Adipocyte (in vitro differentiated cells): ENCODE results near the gene PANK1.

ENCODE experiments used
- DNase-seq: peaks from one replicate; pipeline ENCODE4 v3.0.0-alpha.2; 2015; ENCODE audit warnings: low read depth
- H3K27me3 ChIP-seq: replicated peaks from 2 replicates; pipeline ENCODE4 v1.7.0; 2013; ENCODE audit warnings: mild to moderate bottlenecking, low read length, moderate library complexity; ENCODE audit not compliant: control insufficient read depth, insufficient read depth
- H3K36me3 ChIP-seq: 2 replicates; pipeline ENCODE4 v1.7.0; 2013; ENCODE audit warnings: low read length, mild to moderate bottlenecking, moderate library complexity; ENCODE audit not compliant: control insufficient read depth, insufficient read depth, severe bottlenecking
- H3K4me1 ChIP-seq: 2 replicates; pipeline ENCODE4 v1.7.0; 2013; ENCODE audit warnings: mild to moderate bottlenecking, low read length, moderate library complexity; ENCODE audit not compliant: control insufficient read depth, insufficient read depth
- H3K4me3 ChIP-seq: 2 replicates; pipeline ENCODE4 v1.7.0; 2013; ENCODE audit warnings: mild to moderate bottlenecking, low read length, moderate library complexity
- H3K9ac ChIP-seq: 2 replicates; pipeline ENCODE4 v1.7.0; 2013; ENCODE audit warnings: mild to moderate bottlenecking, low read length, moderate library complexity
- H3K9me3 ChIP-seq: 2 replicates; pipeline ENCODE4 v1.7.0; 2013; ENCODE audit warnings: mild to moderate bottlenecking, low read length, moderate library complexity; ENCODE audit not compliant: control insufficient read depth

Gene PANK1

GRCh38 chr10:89591111-89591795, 53.8 kb downstream of the PANK1 start:
- Histone ChIP-seq H3K4me1 (peaks cover 32% of the 10 kb centered on the region), H3K27me3 (no peaks in the 10 kb centered on the region), H3K9ac (peak overlapping the region; percentile 62), H3K36me3 (peaks cover 7% of the 10 kb centered on the region), H3K4me3 (peak overlapping the region; percentile 34), H3K9me3 (no peaks in the 10 kb centered on the region)
- peak; percentile 39 for DNase-seq

GRCh38 chr10:89590326-89590725, 54.7 kb downstream of the PANK1 start:
- Histone ChIP-seq H3K4me1 (peaks cover 32% of the 10 kb centered on the region), H3K36me3 (peaks cover 10% of the 10 kb centered on the region), H3K4me3 (no peak overlapping the region), H3K27me3 (no peaks in the 10 kb centered on the region), H3K9me3 (no peaks in the 10 kb centered on the region), H3K9ac (no peak overlapping the region)
- DNase-seq = no peak

- Histone ChIP-seq H3K9me3 (no peaks in the 10 kb centered on the region), H3K4me3 (no peak overlapping the region), H3K27me3 (no peaks in the 10 kb centered on the region), H3K36me3 (peaks cover 16% of the 10 kb centered on the region), H3K4me1 (peaks cover 32% of the 10 kb centered on the region), H3K9ac (no peak overlapping the region)
- peak; percentile 27 for DNase-seq
These were observed 55.8 kb downstream of the PANK1 start for GRCh38 chr10:89589101-89589720.

- DNase-seq = peak; percentile 59
- no peak overlapping the region for H3K9ac ChIP-seq
- peaks cover 18% of the 10 kb centered on the region for H3K36me3 ChIP-seq
- H3K4me3 ChIP-seq = no peak overlapping the region
- peaks cover 32% of the 10 kb centered on the region for H3K4me1 ChIP-seq
- no peaks in the 10 kb centered on the region for H3K9me3 ChIP-seq
- no peaks in the 10 kb centered on the region for H3K27me3 ChIP-seq
These were observed 56.4 kb downstream of the PANK1 start for GRCh38 chr10:89588671-89589070.

- no peaks in the 10 kb centered on the region for H3K27me3 ChIP-seq
- H3K9me3 ChIP-seq = peaks cover 2% of the 10 kb centered on the region
- H3K9ac ChIP-seq = no peak overlapping the region
- peak; percentile 41 for DNase-seq
- no peaks in the 10 kb centered on the region for H3K4me1 ChIP-seq
- H3K36me3 ChIP-seq = peaks cover 10% of the 10 kb centered on the region
- H3K4me3 ChIP-seq = no peak overlapping the region
These were observed 63.0 kb downstream of the PANK1 start for GRCh38 chr10:89582022-89582421.

- H3K9ac ChIP-seq = no peak overlapping the region
- H3K4me1 ChIP-seq = peaks cover 3% of the 10 kb centered on the region
- peaks cover 10% of the 10 kb centered on the region for H3K9me3 ChIP-seq
- peaks cover 6% of the 10 kb centered on the region for H3K36me3 ChIP-seq
- no peaks in the 10 kb centered on the region for H3K27me3 ChIP-seq
- no peak for DNase-seq
- no peak overlapping the region for H3K4me3 ChIP-seq
These were observed 64.8 kb downstream of the PANK1 start for GRCh38 chr10:89580243-89580642.

GRCh38 chr10:89576696-89577095, 68.3 kb downstream of the PANK1 start:
- DNase-seq = no peak
- no peak overlapping the region for H3K9ac ChIP-seq
- no peak overlapping the region for H3K4me3 ChIP-seq

GRCh38 chr10:89576022-89576421, 69.0 kb downstream of the PANK1 start:
- Histone ChIP-seq H3K9ac (no peak overlapping the region), H3K36me3 (no peaks in the 10 kb centered on the region), H3K9me3 (peaks cover 10% of the 10 kb centered on the region), H3K4me1 (peaks cover 16% of the 10 kb centered on the region), H3K27me3 (no peaks in the 10 kb centered on the region), H3K4me3 (no peak overlapping the region)
- no peak for DNase-seq

More at GRCh38 chr10:89576696-89577095, 68.3 kb downstream of the PANK1 start:
- H3K9me3 ChIP-seq = peaks cover 10% of the 10 kb centered on the region
- no peaks in the 10 kb centered on the region for H3K27me3 ChIP-seq
- H3K4me1 ChIP-seq = peaks cover 16% of the 10 kb centered on the region
- H3K36me3 ChIP-seq = no peaks in the 10 kb centered on the region

- Histone ChIP-seq H3K36me3 (no peaks in the 10 kb centered on the region), H3K9me3 (peaks cover 10% of the 10 kb centered on the region), H3K27me3 (no peaks in the 10 kb centered on the region)
These were observed 70.0 kb downstream of the PANK1 start for GRCh38 chr10:89575031-89575430.

GRCh38 chr10:89574368-89574767, 70.7 kb downstream of the PANK1 start:
- no peak overlapping the region for H3K9ac ChIP-seq
- peaks cover 16% of the 10 kb centered on the region for H3K4me1 ChIP-seq
- H3K9me3 ChIP-seq = peaks cover 10% of the 10 kb centered on the region
- no peaks in the 10 kb centered on the region for H3K27me3 ChIP-seq
- no peaks in the 10 kb centered on the region for H3K36me3 ChIP-seq
- H3K4me3 ChIP-seq = no peak overlapping the region
- DNase-seq = peak; percentile 34

More at GRCh38 chr10:89575031-89575430, 70.0 kb downstream of the PANK1 start:
- DNase-seq = no peak
- Histone ChIP-seq H3K4me3 (no peak overlapping the region), H3K4me1 (peaks cover 16% of the 10 kb centered on the region), H3K9ac (no peak overlapping the region)

GRCh38 chr10:89567576-89568245, 77.3 kb downstream of the PANK1 start:
- Histone ChIP-seq H3K4me3 (no peak overlapping the region), H3K36me3 (no peaks in the 10 kb centered on the region), H3K9ac (no peak overlapping the region), H3K4me1 (peaks cover 9% of the 10 kb centered on the region), H3K9me3 (no peaks in the 10 kb centered on the region), H3K27me3 (no peaks in the 10 kb centered on the region)
- DNase-seq = peak; percentile 48
